Measurements from ENCODE around the gene DBX1. TPM values are rescaled to one million over a fixed set of nuclear protein-coding genes. Genes with fewer than 3 reads are reported as not detected.

Gene DBX1
- total RNA-seq, 1 donor from 2014 or later = not detected

- Mint-ChIP-seq H3K36me3 (ENCODE audit: low read depth, unreplicated experiment) (no peaks in the 10 kb centered on the region), H3K27ac (ENCODE audit: unreplicated experiment) (no peak overlapping the region), H3K27me3 (ENCODE audit: unreplicated experiment) (peaks cover 6% of the 10 kb centered on the region), H3K9me3 (ENCODE audit: unreplicated experiment) (no peaks in the 10 kb centered on the region), H3K4me3 (ENCODE audit: unreplicated experiment) (no peak overlapping the region), H3K4me1 (ENCODE audit: unreplicated experiment) (no peaks in the 10 kb centered on the region)
- TF ChIP-seq, protein P1, sequence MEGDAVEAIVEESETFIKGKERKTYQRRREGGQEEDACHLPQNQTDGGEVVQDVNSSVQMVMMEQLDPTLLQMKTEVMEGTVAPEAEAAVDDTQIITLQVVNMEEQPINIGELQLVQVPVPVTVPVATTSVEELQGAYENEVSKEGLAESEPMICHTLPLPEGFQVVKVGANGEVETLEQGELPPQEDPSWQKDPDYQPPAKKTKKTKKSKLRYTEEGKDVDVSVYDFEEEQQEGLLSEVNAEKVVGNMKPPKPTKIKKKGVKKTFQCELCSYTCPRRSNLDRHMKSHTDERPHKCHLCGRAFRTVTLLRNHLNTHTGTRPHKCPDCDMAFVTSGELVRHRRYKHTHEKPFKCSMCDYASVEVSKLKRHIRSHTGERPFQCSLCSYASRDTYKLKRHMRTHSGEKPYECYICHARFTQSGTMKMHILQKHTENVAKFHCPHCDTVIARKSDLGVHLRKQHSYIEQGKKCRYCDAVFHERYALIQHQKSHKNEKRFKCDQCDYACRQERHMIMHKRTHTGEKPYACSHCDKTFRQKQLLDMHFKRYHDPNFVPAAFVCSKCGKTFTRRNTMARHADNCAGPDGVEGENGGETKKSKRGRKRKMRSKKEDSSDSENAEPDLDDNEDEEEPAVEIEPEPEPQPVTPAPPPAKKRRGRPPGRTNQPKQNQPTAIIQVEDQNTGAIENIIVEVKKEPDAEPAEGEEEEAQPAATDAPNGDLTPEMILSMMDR (IDR thresholded peaks at IDR 0.05; ENCODE audit: unreplicated experiment) = no peak
- no peak for DNase-seq (ENCODE audit: low spot score)
Observed at GRCh38 chr11:20194470-20194869, 34.2 kb upstream of the DBX1 start.

GRCh38 chr11:20193307-20193706, 33.0 kb upstream of the DBX1 start:
- Mint-ChIP-seq H3K4me3 (ENCODE audit: unreplicated experiment) (no peak overlapping the region), H3K36me3 (ENCODE audit: low read depth, unreplicated experiment) (no peaks in the 10 kb centered on the region), H3K9me3 (ENCODE audit: unreplicated experiment) (no peaks in the 10 kb centered on the region), H3K4me1 (ENCODE audit: unreplicated experiment) (no peaks in the 10 kb centered on the region), H3K27me3 (ENCODE audit: unreplicated experiment) (peaks cover 6% of the 10 kb centered on the region), H3K27ac (ENCODE audit: unreplicated experiment) (no peak overlapping the region)
- no peak for DNase-seq (ENCODE audit: low spot score)
- TF ChIP-seq, protein P1 (IDR thresholded peaks at IDR 0.05; ENCODE audit: unreplicated experiment) = no peak

GRCh38 chr11:20192641-20193040, 32.4 kb upstream of the DBX1 start:
- Mint-ChIP-seq H3K27ac (ENCODE audit: unreplicated experiment) (no peak overlapping the region), H3K36me3 (ENCODE audit: low read depth, unreplicated experiment) (no peaks in the 10 kb centered on the region), H3K4me3 (ENCODE audit: unreplicated experiment) (no peak overlapping the region), H3K27me3 (ENCODE audit: unreplicated experiment) (peaks cover 6% of the 10 kb centered on the region), H3K4me1 (ENCODE audit: unreplicated experiment) (no peaks in the 10 kb centered on the region), H3K9me3 (ENCODE audit: unreplicated experiment) (no peaks in the 10 kb centered on the region)
- TF ChIP-seq, protein P1 (IDR thresholded peaks at IDR 0.05; ENCODE audit: unreplicated experiment) = no peak
- DNase-seq (ENCODE audit: low spot score) = no peak

GRCh38 chr11:20192151-20192550, 31.9 kb upstream of the DBX1 start:
- H3K4me1 Mint-ChIP-seq (ENCODE audit: unreplicated experiment) = no peaks in the 10 kb centered on the region
- peaks cover 6% of the 10 kb centered on the region for H3K27me3 Mint-ChIP-seq (ENCODE audit: unreplicated experiment)
- DNase-seq (ENCODE audit: low spot score) = no peak
- no peaks in the 10 kb centered on the region for H3K36me3 Mint-ChIP-seq (ENCODE audit: low read depth, unreplicated experiment)
- no peaks in the 10 kb centered on the region for H3K9me3 Mint-ChIP-seq (ENCODE audit: unreplicated experiment)
- H3K4me3 Mint-ChIP-seq (ENCODE audit: unreplicated experiment) = no peak overlapping the region
- TF ChIP-seq, protein P1 (IDR thresholded peaks at IDR 0.05; ENCODE audit: unreplicated experiment) = no peak
- no peak overlapping the region for H3K27ac Mint-ChIP-seq (ENCODE audit: unreplicated experiment)

DNA sequence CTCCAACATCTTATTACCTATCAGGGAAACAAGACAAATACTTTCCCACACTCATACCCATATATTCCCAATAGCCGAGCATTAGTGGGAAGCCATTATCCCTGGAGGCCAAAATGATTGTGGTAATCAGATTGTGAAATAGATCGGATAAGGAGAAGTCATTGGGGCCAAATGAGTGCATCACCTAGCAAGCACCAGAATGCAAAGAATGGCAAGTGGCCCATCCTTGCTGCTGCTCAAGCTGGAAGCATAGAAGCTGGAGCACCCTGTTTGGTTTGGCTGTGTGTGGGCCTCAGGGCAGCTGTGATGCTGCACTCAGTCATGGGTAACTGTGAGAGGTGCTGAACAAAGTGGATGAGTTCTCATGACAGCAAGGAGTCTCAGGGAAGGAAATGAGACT, 18.7 kb upstream of the DBX1 start:
- TF ChIP-seq, protein P1 (IDR thresholded peaks at IDR 0.05; ENCODE audit: unreplicated experiment) = no peak
- Mint-ChIP-seq H3K4me3 (ENCODE audit: unreplicated experiment) (no peak overlapping the region), H3K9me3 (ENCODE audit: unreplicated experiment) (no peaks in the 10 kb centered on the region), H3K4me1 (ENCODE audit: unreplicated experiment) (no peaks in the 10 kb centered on the region), H3K36me3 (ENCODE audit: low read depth, unreplicated experiment) (no peaks in the 10 kb centered on the region), H3K27ac (ENCODE audit: unreplicated experiment) (no peak overlapping the region), H3K27me3 (ENCODE audit: unreplicated experiment) (peaks cover 3% of the 10 kb centered on the region)
- DNase-seq (ENCODE audit: low spot score) = no peak
